NCI-H187 treated with DMSO at 0.1 percent for 48 hours (cell line): ENCODE data around the gene LARGE2.

ENCODE experiments used
- DNase-seq: peaks from one replicate; lab custom pipeline; 2025; lab: John Stamatoyannopoulos, UW

LARGE2 gene

DNA sequence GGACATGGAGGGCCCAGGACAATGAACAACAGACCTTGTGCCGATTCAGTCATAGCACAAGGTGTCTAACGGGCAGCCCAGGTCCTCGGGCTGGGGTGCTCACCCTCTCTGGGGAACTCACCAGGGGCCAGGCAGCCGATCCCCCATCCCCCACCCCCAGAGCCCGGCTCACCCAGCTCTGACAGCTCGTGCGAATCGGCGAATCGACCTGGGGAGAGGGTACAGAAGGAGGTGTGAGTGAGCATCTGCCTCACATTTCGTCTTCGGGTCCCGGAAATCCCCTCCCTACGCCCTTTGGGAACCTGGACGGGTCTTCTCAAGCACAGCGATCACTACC lies 5.2 kb upstream of the LARGE2 start:
- no peak for DNase-seq

DNA sequence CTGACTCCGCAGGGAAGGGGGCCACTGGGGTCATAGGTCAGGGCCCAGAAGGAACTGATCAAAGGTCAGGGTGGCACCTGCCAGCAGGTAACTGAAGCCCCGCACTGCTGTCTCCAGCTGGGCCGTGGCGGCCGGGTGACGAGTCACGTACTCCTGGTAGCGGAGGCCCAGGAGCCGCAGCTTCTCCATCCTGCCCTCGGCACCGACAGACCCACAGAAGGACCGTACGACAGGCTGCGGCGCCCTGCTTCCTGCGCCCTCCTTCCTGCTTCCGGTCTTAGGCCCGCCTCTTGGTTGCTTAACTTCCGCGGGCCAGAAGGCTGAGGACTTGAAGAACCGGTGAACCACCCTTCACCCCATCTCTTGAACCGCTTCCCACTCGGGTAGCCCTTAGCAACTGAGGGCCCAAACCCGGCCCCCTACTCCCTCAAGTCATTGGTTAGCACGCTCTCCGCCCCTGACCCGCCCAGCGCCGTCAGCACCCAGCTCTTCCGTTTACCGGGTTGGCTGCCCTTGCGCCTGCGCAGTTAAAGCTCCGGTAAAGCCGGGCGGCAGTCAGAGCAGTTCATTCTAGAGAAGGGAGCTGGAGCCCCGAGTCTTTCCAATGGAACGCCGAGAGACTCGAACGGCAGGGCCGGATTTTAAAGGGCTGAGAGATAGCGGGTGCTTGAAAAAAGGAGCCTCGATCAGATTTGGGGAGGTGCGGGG lies 4.7 kb upstream of the LARGE2 start, which contains the start of gene PEX16:
Gene PEX16 (minus strand): TSS at position 255 of the 708 bp plus-strand sequence. CDS start 66 bp downstream, at position 189.
- DNase-seq = peak; percentile 91

DNA sequence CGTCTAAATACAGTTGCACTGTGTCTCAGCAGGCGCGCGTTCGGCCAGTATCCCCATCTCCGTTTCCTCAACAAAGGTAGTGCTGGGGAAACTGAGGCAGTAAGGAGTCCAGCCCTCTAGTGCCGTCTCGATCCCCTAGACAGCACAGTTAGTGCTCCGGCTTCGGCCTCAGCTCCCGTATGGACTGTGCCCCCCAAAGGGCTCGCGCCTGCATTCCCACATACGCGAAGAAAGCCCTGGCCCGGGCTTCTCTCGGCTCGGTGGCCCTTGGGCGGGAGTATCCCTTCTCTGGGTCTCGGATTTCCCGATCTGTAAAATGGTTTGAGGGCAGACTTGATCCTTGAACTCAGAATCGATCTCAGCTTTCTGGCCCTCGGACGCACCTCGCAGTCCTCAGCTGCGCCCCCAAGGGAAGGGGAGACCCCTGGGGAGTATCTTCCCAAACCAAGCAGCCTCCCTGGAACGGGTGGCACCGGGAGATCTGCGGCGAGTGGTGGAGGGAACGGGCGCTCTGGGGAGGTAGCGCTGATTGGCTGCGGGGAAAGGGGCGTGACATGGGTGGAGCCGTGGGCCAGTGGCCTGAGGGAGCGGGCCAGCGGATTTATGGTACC lies 4.0 kb upstream of the LARGE2 start:
- peak; percentile 68 for DNase-seq

DNA sequence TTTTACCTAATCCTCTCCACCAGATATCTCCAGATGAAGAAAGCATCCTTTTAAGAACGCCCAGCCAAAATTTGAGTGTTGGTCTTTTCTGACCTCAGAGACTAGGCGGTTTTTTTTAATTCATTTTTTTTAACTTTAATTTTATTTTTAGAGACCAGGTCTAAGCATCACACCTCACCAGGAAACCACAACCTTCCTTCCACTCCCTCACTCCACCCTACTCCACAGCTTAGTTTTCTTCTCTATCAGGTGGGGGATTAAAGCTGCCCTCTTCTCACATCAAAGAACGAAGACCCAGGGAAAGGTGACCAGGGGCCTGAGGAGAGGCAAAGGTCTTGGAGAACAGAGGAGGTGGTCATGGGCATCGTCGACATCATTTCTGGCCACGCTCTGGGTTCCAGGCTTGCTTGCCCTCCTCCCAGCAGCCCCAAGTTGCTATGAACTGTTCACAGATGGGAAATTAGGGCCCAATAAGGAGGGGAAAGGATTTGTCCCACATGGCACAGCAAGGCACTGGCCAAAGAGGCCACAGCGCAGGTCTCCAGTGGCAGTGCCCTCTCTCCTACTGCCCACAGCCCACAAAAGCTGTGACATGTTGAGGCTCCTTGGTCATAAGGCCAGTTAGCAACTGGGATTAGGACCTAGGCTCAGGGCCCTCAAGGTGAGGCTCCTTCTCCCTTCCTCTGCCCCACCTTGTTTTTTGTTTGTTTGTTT lies 3.3 kb upstream of the LARGE2 start:
- DNase-seq = no peak

DNA sequence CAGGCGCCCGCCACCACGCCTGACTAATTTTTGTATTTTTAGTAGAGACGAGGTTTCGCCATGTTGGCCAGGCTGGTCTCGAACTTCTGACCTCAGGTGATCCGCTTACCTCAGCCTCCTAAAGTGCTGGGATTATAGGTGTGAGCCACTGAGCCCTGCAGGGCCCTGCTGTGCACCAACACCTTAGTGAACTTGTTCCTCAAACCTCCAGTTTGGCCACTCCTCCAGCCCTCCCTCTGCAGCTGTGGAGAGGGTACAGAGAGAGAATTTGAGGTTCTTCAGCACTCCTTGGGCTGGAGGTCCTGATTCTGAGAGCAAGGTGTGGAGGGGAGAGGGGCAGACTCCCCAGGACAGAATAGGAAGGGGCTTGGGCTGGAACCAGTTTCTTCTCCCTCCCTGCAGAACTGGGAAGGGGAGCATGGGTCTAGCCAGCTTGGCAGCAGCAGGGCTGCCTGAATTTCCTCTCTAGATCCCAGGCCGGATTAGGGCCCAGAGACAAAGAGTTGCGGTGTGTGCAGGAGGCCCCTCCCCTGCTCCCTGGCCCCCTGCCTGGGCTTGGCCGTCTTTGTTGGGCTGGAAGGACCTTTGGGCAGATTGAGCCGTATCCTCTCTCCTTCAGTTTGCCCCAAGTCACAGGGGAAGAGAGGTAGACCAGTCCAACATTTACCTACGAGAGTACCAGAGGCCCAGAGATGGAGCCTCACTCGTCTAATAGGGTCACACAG lies 2.5 kb upstream of the LARGE2 start:
- no peak for DNase-seq

DNA sequence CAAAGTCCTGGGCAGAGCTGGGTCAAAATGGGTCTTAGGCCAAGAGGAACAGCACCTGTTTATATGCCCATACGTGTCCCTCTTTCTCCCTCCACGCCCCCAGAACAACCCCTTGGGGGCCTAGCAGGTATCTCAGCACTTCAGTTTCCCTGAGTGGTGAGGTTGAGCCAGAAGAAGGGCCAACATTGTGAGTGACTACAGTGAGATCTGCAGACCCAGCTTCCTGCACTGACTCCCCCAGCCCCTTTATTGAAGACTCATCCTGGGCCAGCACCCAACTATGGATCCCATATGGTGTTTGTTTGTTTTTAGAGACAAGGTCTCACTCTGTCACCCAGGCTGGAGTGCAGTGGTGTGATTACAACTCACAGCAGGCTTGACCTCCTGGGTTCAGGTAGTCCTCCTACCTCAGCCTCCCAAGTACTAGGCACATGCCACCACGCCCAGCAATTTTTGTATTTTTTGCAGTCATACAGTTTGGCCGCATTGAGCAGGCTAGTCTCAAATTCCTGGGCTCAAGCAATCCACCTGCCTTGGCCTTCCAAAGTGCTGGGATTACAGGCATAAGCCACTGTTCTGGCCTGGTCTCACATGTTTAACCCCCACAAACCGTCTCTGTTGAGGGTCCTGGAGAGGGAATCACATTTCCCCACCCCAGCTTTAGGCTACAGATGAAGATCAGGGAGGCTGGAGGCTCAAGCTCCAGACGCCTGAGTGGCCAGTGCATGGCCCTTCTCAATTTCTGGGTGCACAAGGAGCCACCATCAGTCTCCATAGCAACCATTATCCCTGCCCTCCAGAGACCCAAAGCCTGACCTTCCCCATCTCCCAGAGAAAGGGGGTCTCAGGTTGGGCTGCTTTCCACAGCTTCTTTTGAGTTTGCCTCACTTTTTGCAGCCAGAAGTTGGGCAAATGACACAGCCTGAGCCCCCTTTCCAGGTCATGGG lies 1.7 kb upstream of the LARGE2 start:
- no peak for DNase-seq

DNA sequence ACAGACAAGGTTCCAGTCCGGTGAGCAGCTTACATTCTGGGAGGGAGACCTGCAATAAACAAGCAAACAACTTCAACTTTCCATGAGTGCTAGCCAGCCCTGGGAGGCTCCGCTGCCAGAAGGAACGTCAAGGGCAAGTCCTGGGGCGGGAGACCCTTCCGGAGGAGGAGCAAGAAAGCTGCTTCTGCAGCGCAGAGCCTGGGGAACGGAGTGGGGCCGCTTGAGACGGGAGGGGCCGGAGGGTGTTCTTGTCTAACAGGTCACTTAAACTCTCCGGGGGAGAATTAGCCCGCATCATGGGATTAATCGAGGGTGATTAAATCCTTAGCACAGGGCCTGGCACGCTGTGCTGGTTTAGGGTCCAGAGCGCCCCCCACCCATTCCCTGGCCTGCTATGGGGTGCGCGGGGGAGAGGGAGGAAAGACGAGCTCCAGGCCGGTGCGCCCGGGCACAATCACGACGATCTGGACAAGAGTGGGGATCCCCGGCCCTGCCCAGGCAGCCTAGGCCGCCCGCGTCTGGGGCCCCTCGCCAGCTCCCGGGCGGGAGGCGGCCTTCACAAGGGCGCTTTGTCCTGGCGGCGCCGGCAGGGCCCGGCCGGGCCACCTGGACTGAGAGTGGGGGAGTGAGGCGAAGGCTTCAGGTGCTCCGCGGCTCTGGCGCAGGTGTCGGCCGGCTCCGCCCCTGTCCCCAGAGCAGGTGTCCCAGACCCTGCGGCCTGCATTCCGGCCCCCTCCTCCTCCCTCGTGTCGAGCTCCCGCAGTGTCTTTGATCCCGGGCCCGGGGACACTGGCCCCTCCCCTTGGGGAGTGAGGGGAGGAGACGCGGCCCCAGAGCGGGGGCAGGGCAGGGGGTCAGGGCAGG lies 663 bp upstream of the LARGE2 start:
- peak; percentile 51 for DNase-seq

DNA sequence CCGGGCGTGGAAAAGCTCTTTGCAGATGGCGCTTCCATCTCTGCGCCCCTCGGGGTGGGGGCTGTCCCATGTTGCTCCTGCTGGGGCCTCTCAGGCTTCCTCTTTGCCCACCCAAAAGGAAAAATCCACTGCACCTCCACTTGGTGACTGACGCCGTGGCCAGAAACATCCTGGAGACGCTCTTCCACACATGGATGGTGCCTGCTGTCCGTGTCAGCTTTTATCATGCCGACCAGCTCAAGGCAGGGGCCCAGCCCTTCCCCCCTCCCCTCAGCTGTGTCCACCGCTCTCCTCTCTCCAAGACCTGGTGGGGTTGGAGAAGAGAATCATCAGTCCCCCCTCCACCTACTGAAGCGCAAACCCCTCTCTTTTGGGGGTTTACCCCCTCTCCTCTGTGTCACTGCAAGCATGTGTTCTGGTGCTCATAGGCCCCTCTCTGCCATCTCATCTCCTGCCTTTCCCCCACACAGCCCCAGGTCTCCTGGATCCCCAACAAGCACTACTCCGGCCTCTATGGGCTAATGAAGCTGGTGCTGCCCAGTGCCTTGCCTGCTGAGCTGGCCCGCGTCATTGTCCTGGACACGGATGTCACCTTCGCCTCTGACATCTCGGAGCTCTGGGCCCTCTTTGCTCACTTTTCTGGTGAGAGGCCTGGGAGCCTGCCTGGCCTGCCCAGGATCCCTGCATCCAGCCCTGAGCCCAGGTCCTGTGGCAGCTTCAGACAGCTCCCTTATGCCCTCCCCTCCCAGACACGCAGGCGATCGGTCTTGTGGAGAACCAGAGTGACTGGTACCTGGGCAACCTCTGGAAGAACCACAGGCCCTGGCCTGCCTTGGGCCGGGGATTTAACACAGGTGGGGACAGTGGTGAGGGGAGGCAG lies 1.8 kb downstream of the LARGE2 start:
- no peak for DNase-seq

DNA sequence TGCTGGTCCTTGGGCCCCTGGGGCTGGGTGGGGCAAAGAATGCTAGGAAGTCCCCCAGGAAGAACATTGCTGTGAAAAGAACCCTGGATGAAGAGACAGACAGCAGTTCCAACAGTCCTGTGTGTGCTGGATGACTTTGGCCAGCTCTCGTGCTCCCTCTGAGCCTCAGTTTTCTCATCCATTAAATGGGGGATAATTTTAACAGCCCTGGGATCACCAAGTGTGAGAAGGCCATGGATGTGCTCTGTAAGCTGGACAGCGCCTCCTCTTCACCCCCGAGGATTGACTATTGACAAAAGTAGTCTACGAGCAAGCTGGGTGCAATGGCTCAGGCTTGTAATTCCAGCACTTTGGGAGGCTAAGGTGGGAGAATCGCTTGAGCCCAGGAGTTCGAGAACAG lies 2.5 kb downstream of the LARGE2 start:
- DNase-seq = no peak

DNA sequence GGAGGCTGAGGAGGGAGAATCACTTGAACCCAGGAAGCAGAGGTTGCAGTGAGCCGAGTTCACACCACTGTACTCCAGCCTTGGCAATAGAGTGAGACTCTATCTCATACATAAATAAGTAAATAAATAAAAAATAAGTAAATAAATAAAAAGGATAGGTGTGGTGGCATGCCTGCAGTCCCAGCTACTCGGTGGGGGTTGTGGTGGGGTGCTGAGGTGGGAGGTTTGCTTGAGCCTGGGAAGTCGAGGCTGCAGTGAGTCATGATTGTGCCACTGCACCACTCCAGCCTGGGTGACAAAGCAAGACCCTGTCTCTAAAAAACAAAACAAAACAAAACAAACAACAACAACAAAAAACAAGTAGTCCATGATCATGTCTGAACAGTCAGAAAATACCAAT lies 3.1 kb downstream of the LARGE2 start:
- DNase-seq = no peak

DNA sequence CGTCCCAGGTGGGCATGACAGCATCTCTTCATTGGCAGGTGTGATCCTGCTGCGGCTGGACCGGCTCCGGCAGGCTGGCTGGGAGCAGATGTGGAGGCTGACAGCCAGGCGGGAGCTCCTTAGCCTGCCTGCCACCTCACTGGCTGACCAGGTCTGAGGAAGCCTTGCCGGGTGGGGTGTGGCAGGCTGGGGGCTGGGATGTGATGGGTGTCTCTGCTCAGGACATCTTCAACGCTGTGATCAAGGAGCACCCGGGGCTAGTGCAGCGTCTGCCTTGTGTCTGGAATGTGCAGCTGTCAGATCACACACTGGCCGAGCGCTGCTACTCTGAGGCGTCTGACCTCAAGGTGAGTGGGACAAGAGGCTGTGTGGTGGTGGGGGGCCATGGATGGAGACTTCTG lies 3.5 kb downstream of the LARGE2 start:
- no peak for DNase-seq

DNA sequence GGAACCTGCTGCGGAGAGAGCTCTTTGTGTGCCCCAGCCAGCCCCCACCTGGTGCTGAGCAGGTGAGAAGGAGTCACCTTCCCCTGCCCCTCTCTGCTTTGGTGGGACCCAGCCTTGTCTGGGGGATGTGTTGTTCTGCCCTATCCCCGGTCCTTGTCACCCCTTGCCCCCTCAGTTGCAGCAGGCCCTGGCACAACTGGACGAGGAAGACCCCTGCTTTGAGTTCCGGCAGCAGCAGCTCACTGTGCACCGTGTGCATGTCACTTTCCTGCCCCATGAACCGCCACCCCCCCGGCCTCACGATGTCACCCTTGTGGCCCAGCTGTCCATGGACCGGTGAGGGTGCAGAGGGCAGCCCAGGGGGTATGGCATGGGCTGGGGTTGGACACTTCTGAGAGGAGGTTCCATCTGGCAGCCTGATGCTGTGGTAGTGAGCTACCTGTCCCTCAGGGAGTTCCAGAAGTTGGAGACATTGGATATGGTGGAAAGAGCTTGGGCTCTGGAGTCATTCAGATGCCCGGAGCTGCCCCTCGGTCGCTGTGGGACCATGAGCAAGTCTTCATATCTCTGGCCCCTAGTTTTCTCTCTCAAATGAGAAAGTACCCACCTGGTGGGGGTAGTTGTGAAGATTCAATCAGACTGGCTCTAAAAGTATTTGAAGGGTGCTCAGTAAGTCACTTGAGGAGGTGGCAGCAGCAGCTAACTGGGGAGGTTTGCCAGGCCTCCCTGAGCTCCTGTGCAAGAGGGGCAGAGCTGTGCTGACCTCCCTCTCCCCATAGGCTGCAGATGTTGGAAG lies 4.3 kb downstream of the LARGE2 start:
- DNase-seq = no peak

DNA sequence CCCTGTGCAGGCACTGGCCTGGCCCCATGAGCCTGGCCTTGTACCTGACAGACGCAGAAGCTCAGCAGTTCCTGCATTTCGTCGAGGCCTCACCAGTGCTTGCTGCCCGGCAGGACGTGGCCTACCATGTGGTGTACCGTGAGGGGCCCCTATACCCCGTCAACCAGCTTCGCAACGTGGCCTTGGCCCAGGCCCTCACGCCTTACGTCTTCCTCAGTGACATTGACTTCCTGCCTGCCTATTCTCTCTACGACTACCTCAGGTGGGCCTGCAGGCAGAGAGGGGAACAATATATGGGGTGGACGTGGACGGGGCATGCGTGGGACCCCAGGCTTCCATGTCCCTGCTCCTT lies 4.9 kb downstream of the LARGE2 start:
- DNase-seq = no peak

DNA sequence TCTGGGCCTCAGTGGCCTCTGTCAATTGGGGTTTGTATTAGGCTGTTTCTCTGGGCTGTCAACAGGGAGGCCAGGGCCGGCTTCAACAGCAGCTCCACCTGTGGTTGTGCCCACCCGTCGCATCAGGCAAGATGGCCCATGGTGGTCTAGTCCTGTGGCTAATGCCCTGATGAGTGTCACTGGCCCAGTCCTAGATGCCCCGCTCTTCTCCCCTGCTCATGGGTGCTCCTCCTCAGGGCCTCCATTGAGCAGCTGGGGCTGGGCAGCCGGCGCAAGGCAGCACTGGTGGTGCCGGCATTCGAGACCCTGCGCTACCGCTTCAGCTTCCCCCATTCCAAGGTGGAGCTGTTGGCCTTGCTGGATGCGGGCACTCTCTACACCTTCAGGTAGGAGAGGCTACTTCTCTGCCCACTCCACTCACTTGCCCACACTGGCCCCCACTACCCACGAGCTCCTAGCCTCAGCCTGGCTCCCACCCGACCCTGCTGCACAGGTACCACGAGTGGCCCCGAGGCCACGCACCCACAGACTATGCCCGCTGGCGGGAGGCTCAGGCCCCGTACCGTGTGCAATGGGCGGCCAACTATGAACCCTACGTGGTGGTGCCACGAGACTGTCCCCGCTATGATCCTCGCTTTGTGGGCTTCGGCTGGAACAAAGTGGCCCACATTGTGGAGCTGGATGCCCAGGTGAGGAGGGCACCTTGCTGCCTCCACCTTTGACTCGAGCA lies 5.4 kb downstream of the LARGE2 start:
- no peak for DNase-seq

DNA sequence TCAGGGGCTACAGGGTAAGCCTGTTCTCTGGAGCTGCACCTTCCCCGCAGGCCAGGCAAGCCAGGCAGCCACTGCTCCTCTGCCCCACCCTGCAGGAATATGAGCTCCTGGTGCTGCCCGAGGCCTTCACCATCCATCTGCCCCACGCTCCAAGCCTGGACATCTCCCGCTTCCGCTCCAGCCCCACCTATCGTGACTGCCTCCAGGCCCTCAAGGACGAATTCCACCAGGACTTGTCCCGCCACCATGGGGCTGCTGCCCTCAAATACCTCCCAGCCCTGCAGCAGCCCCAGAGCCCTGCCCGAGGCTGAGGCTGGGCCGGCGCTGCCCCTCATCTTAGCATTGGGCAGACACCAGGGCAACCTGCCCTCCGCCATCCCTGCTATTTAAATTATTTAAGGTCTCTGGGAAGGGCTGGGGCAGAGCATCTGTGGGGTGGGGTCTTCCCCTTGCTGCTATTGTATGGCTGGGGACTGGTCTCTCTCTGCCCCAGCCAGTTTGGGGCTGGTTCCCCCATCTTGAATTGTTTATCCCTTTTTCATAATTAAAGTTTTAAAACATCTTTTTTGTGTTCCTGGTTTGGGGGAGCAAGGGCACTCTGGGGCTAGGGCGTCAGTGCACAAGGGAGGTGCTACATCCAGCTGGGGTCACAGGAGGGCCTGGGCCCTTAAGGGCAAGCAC lies 6.2 kb downstream of the LARGE2 start:
- no peak for DNase-seq

DNA sequence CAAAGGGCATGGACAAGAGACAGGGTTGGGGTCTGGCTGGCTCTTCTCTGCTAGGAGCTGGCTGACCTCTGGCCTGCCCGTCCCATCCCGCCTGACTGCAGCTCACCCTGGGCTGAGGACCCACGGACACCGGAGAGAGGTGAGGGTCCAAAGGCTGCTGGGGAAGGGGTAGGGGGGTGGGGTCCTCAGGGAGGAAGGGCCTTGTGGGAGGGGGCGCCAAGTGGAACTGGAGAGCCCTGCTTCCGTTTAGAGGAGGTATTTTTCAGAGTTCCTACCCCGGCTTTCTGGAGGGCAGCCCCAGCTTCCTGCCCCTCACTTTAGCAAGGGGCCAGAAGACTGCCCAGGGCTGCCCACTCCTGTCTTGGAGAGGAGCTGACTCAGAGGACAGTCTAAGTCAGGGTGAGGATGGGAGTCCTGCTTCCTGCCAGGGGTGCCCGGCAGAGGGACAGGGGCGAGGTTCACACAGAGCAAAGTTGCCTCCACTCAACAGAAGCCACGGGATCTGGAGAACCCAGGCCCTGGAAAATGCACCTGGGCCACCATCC lies 7.1 kb downstream of the LARGE2 start:
- DNase-seq = no peak
